Activated CD8-positive, alpha-beta memory T cell treated with anti-CD3 and anti-CD28 coated beads, Interleukin-2, amount 10 ng/mL, durations not matched to agents 7 days and 5 days (primary cell): ENCODE results near the gene PRPF19. TPM values are rescaled to one million over a fixed set of nuclear protein-coding genes. Genes with fewer than 3 reads are reported as not detected.
"Not testable (repeated sequence)": the region's sequence is repeated elsewhere in the genome, so short reads cannot be mapped to it uniquely, and the experiment has no call there.

ENCODE experiments used
- ATAC-seq: fragments of 150-1000 bp; cut with Tn5 transposase; one replicate; pipeline ENCODE4 v1.10.0; 2021; ENCODE audit warnings: moderate library complexity
- CTCF ChIA-PET: fragments of 350-600 bp; sonication (Branson Sonifier 250); formaldehyde crosslinking; loops from one replicate; lab custom pipeline; 2021; ENCODE audit warnings: antibody characterized with exemption; lab: Charles Lee
- DNase-seq: peaks from one replicate; pipeline ENCODE4 v3.0.0-alpha.2; 2020
- H3K27ac Mint-ChIP-seq: one replicate; pipeline ENCODE4 v1.8.0; 2021; ENCODE audit warnings: mild to moderate bottlenecking, mixed read lengths
- H3K27me3 Mint-ChIP-seq: one replicate; pipeline ENCODE4 v1.8.0; 2021; ENCODE audit warnings: mixed read lengths
- H3K36me3 Mint-ChIP-seq: one replicate; pipeline ENCODE4 v1.8.0; 2021; ENCODE audit warnings: mild to moderate bottlenecking, mixed read lengths
- H3K4me1 Mint-ChIP-seq: one replicate; pipeline ENCODE4 v1.8.0; 2021; ENCODE audit warnings: mixed read lengths
- H3K4me3 Mint-ChIP-seq: one replicate; pipeline ENCODE4 v1.8.0; 2021; ENCODE audit warnings: mild to moderate bottlenecking, moderate library complexity, mixed read lengths
- H3K9me3 Mint-ChIP-seq: one replicate; pipeline ENCODE4 v1.8.0; 2022; ENCODE audit warnings: low read depth, mixed read lengths
- total RNA-seq, 2 experiments: library from RNA; stranded (reverse); gene quantifications; one replicate each; pipeline ENCODE4 v1.2.3, GENCODE V29; 2021

PRPF19 gene
- total RNA-seq, 2 experiments from 2014 or later = 125 to 144 TPM

DNA sequence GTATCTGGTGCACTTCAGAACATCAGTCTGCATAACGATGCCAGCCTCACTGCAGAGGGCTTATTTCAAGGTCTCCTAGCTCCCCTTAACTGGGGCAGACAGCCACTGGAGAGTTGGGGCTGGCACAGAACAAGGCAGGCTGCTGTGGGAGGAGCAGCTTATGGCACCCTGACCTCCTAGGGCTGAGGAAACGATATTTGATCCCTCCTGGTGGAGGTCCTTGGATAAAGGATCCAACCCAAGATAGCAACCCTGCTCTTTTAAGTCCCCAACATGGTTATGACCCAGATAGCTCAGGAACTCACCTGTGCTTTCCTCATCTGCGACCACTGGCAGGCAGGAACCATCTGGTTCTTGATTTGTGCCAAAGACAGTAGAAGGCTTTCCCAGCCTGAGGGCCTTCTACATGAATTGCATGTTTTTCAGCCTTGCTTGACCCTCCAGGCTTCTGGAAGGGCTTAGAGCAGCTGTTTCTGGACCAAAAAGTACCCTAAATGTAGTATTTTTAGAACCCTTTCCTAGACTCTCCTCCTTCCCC lies 10.4 kb upstream of the PRPF19 start:
- peaks cover 2% of the 10 kb centered on the region for H3K27me3 Mint-ChIP-seq
- ATAC-seq (no peak), DNase-seq (no peak)
- no peaks in the 10 kb centered on the region for H3K9me3 Mint-ChIP-seq
- no peak overlapping the region for H3K4me3 Mint-ChIP-seq
- CTCF ChIA-PET = interaction anchor here (1.1 to 5.8 kb wide), 3 partner anchors 11 to 271 kb away, joined by 4 to 38 read pairs (median 12); partner anchors contain the start of gene PRPF19
- H3K36me3 Mint-ChIP-seq = peaks cover 28% of the 10 kb centered on the region
- peaks cover 33% of the 10 kb centered on the region for H3K4me1 Mint-ChIP-seq
- peak overlapping the region; percentile 16 for H3K27ac Mint-ChIP-seq

DNA sequence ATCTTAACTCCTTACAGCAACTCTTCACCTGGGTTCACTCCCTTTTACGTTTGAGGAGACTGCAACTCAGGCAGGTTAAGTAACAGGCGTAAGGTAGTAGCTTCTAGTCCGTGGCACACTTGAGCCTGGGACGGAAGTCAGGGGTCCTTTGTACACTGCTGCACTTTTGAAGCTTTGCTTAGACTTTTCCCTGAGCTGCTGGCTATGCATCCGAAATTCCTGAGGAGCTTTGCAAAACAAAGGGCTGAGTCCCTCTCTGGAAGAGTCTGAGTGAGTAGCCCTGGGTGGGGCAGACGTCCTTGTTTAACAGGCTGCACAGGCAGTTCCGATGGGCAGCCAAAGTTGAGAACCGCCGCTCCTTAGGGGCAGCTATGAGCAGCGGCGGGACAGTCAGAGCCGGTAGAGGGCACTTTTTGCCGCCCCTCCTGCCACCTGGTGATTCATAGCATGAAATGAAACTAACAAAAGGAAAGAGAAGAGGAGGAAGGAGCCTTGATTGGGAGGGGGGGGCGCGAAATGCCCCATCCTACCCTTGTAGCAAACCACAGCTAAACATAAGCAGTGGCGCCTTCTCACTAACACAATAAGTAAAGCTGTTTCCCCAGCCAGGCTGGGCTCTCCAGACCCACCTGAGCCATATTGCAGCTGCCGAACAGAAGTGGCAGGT lies 9.0 kb upstream of the PRPF19 start:
- Mint-ChIP-seq H3K36me3 (peaks cover 17% of the 10 kb centered on the region), H3K4me3 (peak overlapping the region; percentile 94), H3K9me3 (no peaks in the 10 kb centered on the region), H3K27ac (peak overlapping the region; percentile 94), H3K4me1 (peaks cover 36% of the 10 kb centered on the region), H3K27me3 (peaks cover 6% of the 10 kb centered on the region)
- CTCF ChIA-PET = interaction anchor here (0.8 to 5.8 kb wide), 25 partner anchors 9 to 272 kb away, joined by 3 to 38 read pairs (median 4); partner anchors contain the start of genes PRPF19 and TMEM132A
- DNase-seq (peak; percentile 91), ATAC-seq (peak; percentile 67)

- Mint-ChIP-seq H3K27ac (peak overlapping the region; percentile 94), H3K4me3 (peak overlapping the region; percentile 94), H3K4me1 (peaks cover 36% of the 10 kb centered on the region), H3K27me3 (peaks cover 6% of the 10 kb centered on the region), H3K9me3 (no peaks in the 10 kb centered on the region), H3K36me3 (peaks cover 11% of the 10 kb centered on the region)
- CTCF ChIA-PET = interaction anchor here (1.0 to 5.8 kb wide), 27 partner anchors 9 to 273 kb away, joined by 3 to 38 read pairs (median 4); partner anchors contain the start of genes PRPF19 and SLC15A3
- DNase-seq (peak; percentile 63), ATAC-seq (peak; percentile 29)
Measured at GRCh38 chr11:60914633-60915247, 8.4 kb upstream of the PRPF19 start.

DNA sequence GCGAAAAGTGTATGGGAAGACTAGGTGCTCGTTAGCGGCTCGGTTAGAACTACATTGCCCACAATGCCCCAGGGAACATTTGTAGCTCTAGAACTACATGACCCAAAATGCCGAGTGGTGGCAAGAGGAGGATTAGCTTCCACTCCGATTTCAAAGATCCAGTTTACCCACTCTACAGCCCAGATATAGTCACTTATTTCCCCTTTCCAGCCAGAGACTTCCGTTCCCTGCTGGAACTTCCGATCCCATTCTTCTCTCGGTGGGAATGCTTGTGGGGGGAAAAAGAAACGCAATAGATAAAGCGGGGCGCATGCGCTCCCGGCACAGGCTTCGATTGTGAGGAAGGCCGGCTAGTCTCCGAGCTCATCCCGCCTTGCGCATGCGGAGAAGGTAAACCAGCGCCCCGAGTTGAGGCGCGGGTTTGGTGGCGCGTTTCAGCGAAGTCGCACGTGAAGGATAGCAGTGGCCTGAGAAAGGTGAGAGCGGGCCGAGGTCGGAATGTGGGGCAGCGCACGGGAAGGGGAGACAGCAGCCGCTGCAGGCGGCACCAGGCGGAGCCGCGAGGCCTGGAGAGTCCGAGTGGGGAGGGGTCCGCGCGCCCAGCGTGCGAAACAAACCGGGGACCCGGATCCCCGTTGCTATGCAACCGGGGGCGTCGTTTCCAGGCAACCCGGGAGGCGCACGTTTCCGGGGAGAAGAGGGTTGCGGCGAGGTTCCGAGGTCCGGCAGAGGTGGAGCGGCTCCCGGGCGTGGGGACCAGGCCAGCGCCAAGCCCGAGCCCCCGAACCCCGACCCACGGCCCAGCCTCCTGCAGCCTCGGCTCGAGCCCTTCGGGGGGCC lies 7.6 kb upstream of the PRPF19 start, which contains the start of gene TMEM109:
TMEM109 (plus strand) TSS at position 366 of the 840 bp plus-strand sequence. CDS start 5,536 bp downstream, outside the sequence.
- H3K36me3 Mint-ChIP-seq = peaks cover 6% of the 10 kb centered on the region
- ATAC-seq (peak; percentile 77), DNase-seq (peak; percentile 93)
- H3K4me3 Mint-ChIP-seq = peak within 1 kb of the TSS; percentile 94
- peak within 1 kb of the TSS; percentile 98 for H3K27ac Mint-ChIP-seq
- H3K4me1 Mint-ChIP-seq = peaks cover 36% of the 10 kb centered on the region
- no peaks in the 10 kb centered on the region for H3K9me3 Mint-ChIP-seq
- peaks cover 11% of the 10 kb centered on the region for H3K27me3 Mint-ChIP-seq
- CTCF ChIA-PET = interaction anchor here (0.7 to 5.8 kb wide), 17 partner anchors 9 to 422 kb away, joined by 3 to 38 read pairs (median 4); partner anchors contain the start of genes SLC15A3 and VWCE

DNA sequence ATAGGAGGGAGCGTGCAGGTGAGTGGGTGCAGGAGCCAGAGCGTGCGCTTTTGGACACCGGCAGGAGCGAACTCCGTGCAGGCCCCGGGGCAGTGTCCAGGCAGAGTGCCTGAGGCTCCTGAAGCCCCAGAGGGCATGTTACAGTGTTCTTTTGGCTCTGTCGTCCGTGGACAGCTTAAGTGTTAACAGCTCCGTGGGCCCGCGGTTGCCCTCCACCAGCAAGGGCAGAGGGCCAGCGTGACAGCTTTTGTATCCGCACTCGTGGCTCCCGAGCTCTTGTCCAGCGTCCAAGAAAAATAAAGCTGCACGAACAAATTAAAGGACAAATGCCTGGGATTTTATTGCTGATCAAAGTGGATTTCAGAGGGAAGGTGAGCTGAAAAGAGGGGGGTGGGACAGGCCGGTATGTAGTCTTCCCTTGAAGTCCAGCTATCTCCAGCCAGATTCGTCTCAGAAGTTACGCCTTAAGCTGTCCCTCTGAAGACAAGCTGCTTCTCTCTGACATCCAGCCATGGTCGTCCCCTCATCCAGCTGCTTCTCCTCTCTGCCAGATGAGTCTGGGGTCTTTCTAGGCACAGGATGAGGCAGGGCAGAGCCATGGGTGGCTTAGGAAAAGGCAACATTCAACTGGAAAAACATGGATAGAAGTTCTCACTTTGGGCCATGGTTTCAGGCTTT lies 6.6 kb upstream of the PRPF19 start:
- no peak overlapping the region for H3K4me3 Mint-ChIP-seq
- CTCF ChIA-PET = interaction anchor here (0.8 to 5.8 kb wide), 11 partner anchors 8 to 382 kb away, joined by 3 to 38 read pairs (median 4); partner anchors contain the start of genes SLC15A3 and VWCE
- DNase-seq (no peak), ATAC-seq (no peak)
- H3K27me3 Mint-ChIP-seq = peaks cover 17% of the 10 kb centered on the region
- no peaks in the 10 kb centered on the region for H3K9me3 Mint-ChIP-seq
- H3K36me3 Mint-ChIP-seq = peaks cover 6% of the 10 kb centered on the region
- H3K27ac Mint-ChIP-seq = peak overlapping the region; percentile 98
- H3K4me1 Mint-ChIP-seq = peaks cover 36% of the 10 kb centered on the region

DNA sequence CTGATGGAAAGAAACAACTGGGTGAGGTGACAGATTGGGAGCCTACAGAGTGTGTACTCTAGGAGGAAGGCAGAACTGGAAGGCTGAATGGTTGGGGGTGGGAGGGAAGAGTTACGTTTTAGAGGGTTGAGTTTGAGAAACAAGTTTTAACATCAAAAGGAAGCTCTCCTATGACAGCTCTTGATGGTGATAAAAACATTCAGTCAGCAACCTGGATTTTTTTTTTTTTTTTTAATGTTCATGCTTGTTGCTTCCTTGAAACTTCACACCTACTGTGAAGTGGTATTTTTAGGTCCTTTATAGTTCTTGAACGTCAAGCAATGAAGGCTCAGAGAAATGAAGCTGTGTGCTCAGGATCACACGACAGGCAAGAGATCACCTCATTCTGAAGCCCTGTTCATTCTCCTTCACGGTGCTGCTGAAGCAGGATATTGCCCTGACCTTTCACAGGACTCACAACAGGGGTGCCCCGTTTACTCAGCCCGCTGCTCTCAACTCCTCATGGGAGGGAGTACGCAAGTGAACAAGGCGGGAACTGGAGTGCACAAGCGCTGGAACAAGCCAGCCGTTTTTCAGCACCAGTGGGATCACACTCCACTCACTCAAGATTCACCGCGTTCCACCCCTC lies 6.0 kb upstream of the PRPF19 start:
- ATAC-seq (no peak), DNase-seq (no peak)
- peak overlapping the region; percentile 57 for H3K27ac Mint-ChIP-seq
- no peak overlapping the region for H3K4me3 Mint-ChIP-seq
- H3K36me3 Mint-ChIP-seq = peaks cover 6% of the 10 kb centered on the region
- H3K4me1 Mint-ChIP-seq = peaks cover 37% of the 10 kb centered on the region
- no peaks in the 10 kb centered on the region for H3K9me3 Mint-ChIP-seq
- peaks cover 17% of the 10 kb centered on the region for H3K27me3 Mint-ChIP-seq
- CTCF ChIA-PET = interaction anchor here (0.9 to 5.8 kb wide), 6 partner anchors 12 to 217 kb away, joined by 3 to 38 read pairs (median 3); no protein-coding TSS in a partner anchor

GRCh38 chr11:60910711-60911380 lies 4.5 kb upstream of the PRPF19 start:
- no peak overlapping the region for H3K27ac Mint-ChIP-seq
- DNase-seq (no peak), ATAC-seq (no peak)
- H3K4me3 Mint-ChIP-seq = no peak overlapping the region
- peaks cover 2% of the 10 kb centered on the region for H3K36me3 Mint-ChIP-seq
- no peaks in the 10 kb centered on the region for H3K9me3 Mint-ChIP-seq
- CTCF ChIA-PET = interaction anchor here (0.9 to 1.1 kb wide), 2 partner anchors 23 to 73 kb away, joined by 3 to 4 read pairs; no protein-coding TSS in a partner anchor
- peaks cover 34% of the 10 kb centered on the region for H3K4me1 Mint-ChIP-seq
- H3K27me3 Mint-ChIP-seq = peaks cover 17% of the 10 kb centered on the region

GRCh38 chr11:60910281-60910687 lies 3.9 kb upstream of the PRPF19 start:
- CTCF ChIA-PET = no interaction called here
- ATAC-seq (no peak), DNase-seq (no peak)
- H3K9me3 Mint-ChIP-seq = no peaks in the 10 kb centered on the region
- H3K4me1 Mint-ChIP-seq = peaks cover 35% of the 10 kb centered on the region
- peaks cover 17% of the 10 kb centered on the region for H3K27me3 Mint-ChIP-seq
- no peak overlapping the region for H3K27ac Mint-ChIP-seq
- H3K36me3 Mint-ChIP-seq = peaks cover 2% of the 10 kb centered on the region
- H3K4me3 Mint-ChIP-seq = no peak overlapping the region

- H3K4me3 Mint-ChIP-seq, H3K27ac Mint-ChIP-seq, H3K9me3 Mint-ChIP-seq, H3K36me3 Mint-ChIP-seq, ATAC-seq, DNase-seq, CTCF ChIA-PET: not testable (repeated sequence)
- Mint-ChIP-seq H3K4me1 (peaks cover 40% of the 10 kb centered on the region), H3K27me3 (peaks cover 17% of the 10 kb centered on the region)
Measured at GRCh38 chr11:60909680-60910280, 3.4 kb upstream of the PRPF19 start.

DNA sequence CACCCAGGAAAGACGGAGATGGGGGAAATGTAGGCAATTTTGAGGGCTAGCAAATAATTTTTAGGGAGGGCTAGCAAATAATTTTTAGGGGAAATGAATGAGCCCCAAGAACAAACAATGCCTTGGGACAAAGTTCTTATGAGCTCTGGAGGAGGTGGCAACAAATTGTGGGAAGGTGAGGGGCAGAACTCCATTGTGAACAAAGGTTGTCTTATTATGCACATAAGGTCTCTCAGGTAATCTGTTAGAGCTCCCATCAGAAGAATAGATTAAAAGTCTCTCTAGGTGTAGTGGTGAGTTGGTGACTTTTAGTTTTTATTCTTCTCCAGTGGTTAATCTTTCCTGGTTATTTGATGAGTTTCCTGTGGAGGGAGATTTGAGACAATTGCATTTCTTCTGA lies 2.4 kb upstream of the PRPF19 start:
- DNase-seq (no peak), ATAC-seq (no peak)
- H3K4me3 Mint-ChIP-seq = no peak overlapping the region
- H3K27ac Mint-ChIP-seq = no peak overlapping the region
- peaks cover 47% of the 10 kb centered on the region for H3K4me1 Mint-ChIP-seq
- CTCF ChIA-PET = no interaction called here
- H3K9me3 Mint-ChIP-seq = no peaks in the 10 kb centered on the region
- peaks cover 3% of the 10 kb centered on the region for H3K36me3 Mint-ChIP-seq
- peaks cover 17% of the 10 kb centered on the region for H3K27me3 Mint-ChIP-seq

GRCh38 chr11:60905551-60906113 lies 753 bp downstream of the PRPF19 start:
- Mint-ChIP-seq H3K27ac (peak overlapping the region; percentile 92), H3K4me1 (peaks cover 33% of the 10 kb centered on the region), H3K36me3 (peaks cover 19% of the 10 kb centered on the region), H3K4me3 (peak overlapping the region; percentile 78), H3K9me3 (no peaks in the 10 kb centered on the region), H3K27me3 (peaks cover 11% of the 10 kb centered on the region)
- no peak for DNase-seq
- ATAC-seq = no peak
- CTCF ChIA-PET = interaction anchor here (0.6 to 13.0 kb wide), 11 partner anchors 8 to 155 kb away, joined by 3 to 230 read pairs (median 4); partner anchors contain the start of gene TMEM109
